CD8-positive, alpha-beta memory T cell (primary cell): ENCODE results near the gene PRDM16. TPM values are rescaled to one million over a fixed set of nuclear protein-coding genes. Genes with fewer than 3 reads are reported as not detected.

ENCODE experiments used
- CTCF ChIA-PET: fragments of 350-600 bp; sonication (Branson Sonifier 250); formaldehyde crosslinking; loops from one replicate; lab custom pipeline; 2021; ENCODE audit warnings: antibody characterized with exemption; lab: Charles Lee
- POLR2A ChIA-PET: fragments of 350-600 bp; sonication (Branson Sonifier 250); formaldehyde crosslinking; loops from one replicate; lab custom pipeline; 2021; ENCODE audit warnings: antibody characterized with exemption; lab: Charles Lee
- DNase-seq, 5 donors: peaks; one replicate each; pipeline versions ENCODE4 v3.0.0 to v3.0.0-alpha.2; 2020 to 2022; ENCODE audit warnings: mixed read lengths in 1 of 5
- H3K27ac ChIP-seq: one replicate; pipeline ENCODE4 v1.7.0; 2013; ENCODE audit warnings: low read depth, mild to moderate bottlenecking, low read length, moderate library complexity
- H3K27me3 ChIP-seq: 2 replicates; pipeline ENCODE4 v1.7.0; 2013; ENCODE audit warnings: low read length, mild to moderate bottlenecking; ENCODE audit not compliant: insufficient read depth, poor library complexity, severe bottlenecking
- H3K36me3 ChIP-seq: 2 replicates; pipeline ENCODE4 v1.7.0; 2013; ENCODE audit warnings: mild to moderate bottlenecking, low read length, moderate library complexity; ENCODE audit not compliant: insufficient read depth
- H3K4me1 ChIP-seq: 2 replicates; pipeline ENCODE4 v1.7.0; 2013; ENCODE audit warnings: mild to moderate bottlenecking, low read length, moderate library complexity; ENCODE audit not compliant: insufficient read depth
- H3K4me3 ChIP-seq: 2 replicates; pipeline ENCODE4 v1.7.0; 2013; ENCODE audit warnings: mild to moderate bottlenecking, low read length
- H3K9me3 ChIP-seq: 2 replicates; pipeline ENCODE4 v1.7.0; 2013; ENCODE audit warnings: mild to moderate bottlenecking, low read length
- H3K27ac Mint-ChIP-seq, 8 donors: one replicate each; pipeline ENCODE4 v1.8.0; 2020 to 2021; ENCODE audit warnings: mixed read lengths in 8 of 8, mild to moderate bottlenecking in 6 of 8, inconsistent platforms in 3 of 8, moderate library complexity in 3 of 8
- H3K27me3 Mint-ChIP-seq, 2 donors: one replicate each; pipeline ENCODE4 v1.8.0; 2020 to 2021; ENCODE audit warnings: mixed read lengths in 2 of 2, mild to moderate bottlenecking in 1 of 2, moderate library complexity in 1 of 2
- H3K36me3 Mint-ChIP-seq, 3 donors: one replicate each; pipeline ENCODE4 v1.8.0; 2020 to 2021; ENCODE audit warnings: mixed read lengths in 3 of 3, inconsistent platforms in 1 of 3, mild to moderate bottlenecking in 1 of 3
- H3K4me1 Mint-ChIP-seq, 3 donors: one replicate each; pipeline ENCODE4 v1.8.0; 2020 to 2021; ENCODE audit warnings: mixed read lengths in 3 of 3, inconsistent platforms in 1 of 3, mild to moderate bottlenecking in 1 of 3
- H3K4me3 Mint-ChIP-seq, 7 donors: one replicate each; pipeline ENCODE4 v1.8.0; 2020 to 2021; ENCODE audit warnings: mixed read lengths in 7 of 7, mild to moderate bottlenecking in 6 of 7, moderate library complexity in 4 of 7, inconsistent platforms in 2 of 7
- H3K9me3 Mint-ChIP-seq, 5 donors: one replicate each; pipeline ENCODE4 v1.8.0; 2020 to 2022; ENCODE audit warnings: mixed read lengths in 5 of 5, mild to moderate bottlenecking in 3 of 5, moderate library complexity in 2 of 5, inconsistent platforms in 1 of 5
- polyA plus RNA-seq: library from polyadenylated mRNA; unstranded; fragments of 300-500 nt; fragmentation: Illumina TruSeq; gene quantifications from one replicate; pipeline ENCODE4 v1.2.3, GENCODE V29; 2021
- total RNA-seq, 2 experiments: library from RNA; stranded (reverse); gene quantifications; one replicate each; pipeline ENCODE4 v1.2.3, GENCODE V29; 2021

PRDM16 gene
- total and polyA plus RNA-seq, 3 experiments from 2014 or later: not detected

GRCh38 chr1:3270403-3271245 is 201.6 kb downstream of the PRDM16 start:
- no peak overlapping the region for H3K27ac Mint-ChIP-seq
- H3K9me3 Mint-ChIP-seq: no peaks in the 10 kb centered on the region
- H3K36me3 Mint-ChIP-seq: no peaks in the 10 kb centered on the region
- H3K4me1 ChIP-seq: no peaks in the 10 kb centered on the region
- H3K9me3 ChIP-seq: no peaks in the 10 kb centered on the region
- H3K27me3 ChIP-seq: no peaks in the 10 kb centered on the region
- POLR2A ChIA-PET: no interaction called here
- DNase-seq: no peak
- H3K4me3 ChIP-seq: no peak overlapping the region
- H3K4me1 Mint-ChIP-seq: no peaks in the 10 kb centered on the region
- CTCF ChIA-PET: no interaction called here
- no peak overlapping the region for H3K27ac ChIP-seq
- H3K27me3 Mint-ChIP-seq: peaks cover 0 to 1% of the 10 kb centered on the region in 2 donors
- no peaks in the 10 kb centered on the region for H3K36me3 ChIP-seq
- no peak overlapping the region for H3K4me3 Mint-ChIP-seq

- Mint-ChIP-seq H3K27ac (no peak overlapping the region), H3K4me3 (no peak overlapping the region), H3K9me3 (no peaks in the 10 kb centered on the region), H3K4me1 (no peaks in the 10 kb centered on the region), H3K36me3 (no peaks in the 10 kb centered on the region), H3K27me3 (peaks cover 0 to 1% of the 10 kb centered on the region in 2 donors)
- no peak for DNase-seq
- no peaks in the 10 kb centered on the region for H3K27me3 ChIP-seq
- ChIA-PET POLR2A (no interaction called here), CTCF (no interaction called here)
- no peak overlapping the region for H3K27ac ChIP-seq
- H3K36me3 ChIP-seq: no peaks in the 10 kb centered on the region
- no peaks in the 10 kb centered on the region for H3K4me1 ChIP-seq
- no peak overlapping the region for H3K4me3 ChIP-seq
- H3K9me3 ChIP-seq: no peaks in the 10 kb centered on the region
Measured at GRCh38 chr1:3271866-3272265, 202.9 kb downstream of the PRDM16 start.

DNA sequence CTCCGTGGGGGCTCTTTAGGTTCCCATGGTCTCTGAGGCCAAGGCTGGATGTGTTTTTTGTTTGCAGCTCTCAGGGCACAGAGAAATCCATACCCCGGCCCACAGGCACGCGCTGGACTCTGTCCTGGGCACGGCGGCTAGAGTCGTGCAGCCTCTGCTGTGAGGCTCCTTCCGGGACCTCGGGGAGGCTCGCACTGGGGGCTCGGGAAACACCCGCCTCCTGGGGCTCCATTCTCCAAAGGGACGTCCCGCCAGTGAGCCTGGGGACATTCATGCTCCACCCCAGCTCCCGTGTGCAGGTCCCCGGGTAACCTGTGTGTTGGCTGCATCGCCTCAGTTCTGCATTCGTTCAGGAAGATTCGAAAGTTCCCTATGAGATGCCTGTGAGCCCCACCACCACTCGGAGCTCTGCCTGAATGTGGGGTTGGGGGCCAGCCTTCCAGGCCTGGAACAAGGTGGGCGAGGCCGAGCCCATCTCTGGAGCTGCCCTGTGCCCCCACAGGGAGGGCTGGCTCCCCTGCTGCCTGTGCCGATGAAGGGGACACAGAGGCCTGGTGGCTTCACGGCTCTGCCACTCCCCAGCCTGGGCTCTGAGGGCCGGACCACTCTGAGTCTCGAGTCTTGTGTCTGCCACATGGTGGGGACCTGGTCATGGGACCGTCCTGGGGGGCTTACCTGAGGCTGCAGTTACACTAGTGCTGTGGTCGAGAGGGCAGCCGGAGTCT is 203.5 kb downstream of the PRDM16 start:
- Histone ChIP-seq H3K27me3 (no peaks in the 10 kb centered on the region), H3K36me3 (no peaks in the 10 kb centered on the region), H3K9me3 (no peaks in the 10 kb centered on the region), H3K4me1 (no peaks in the 10 kb centered on the region), H3K4me3 (no peak overlapping the region), H3K27ac (no peak overlapping the region)
- Mint-ChIP-seq H3K4me1 (no peaks in the 10 kb centered on the region), H3K9me3 (no peaks in the 10 kb centered on the region), H3K36me3 (no peaks in the 10 kb centered on the region), H3K27ac (no peak overlapping the region), H3K4me3 (no peak overlapping the region), H3K27me3 (peaks cover 0 to 1% of the 10 kb centered on the region in 2 donors)
- DNase-seq: no peak
- ChIA-PET POLR2A (no interaction called here), CTCF (no interaction called here)

DNA sequence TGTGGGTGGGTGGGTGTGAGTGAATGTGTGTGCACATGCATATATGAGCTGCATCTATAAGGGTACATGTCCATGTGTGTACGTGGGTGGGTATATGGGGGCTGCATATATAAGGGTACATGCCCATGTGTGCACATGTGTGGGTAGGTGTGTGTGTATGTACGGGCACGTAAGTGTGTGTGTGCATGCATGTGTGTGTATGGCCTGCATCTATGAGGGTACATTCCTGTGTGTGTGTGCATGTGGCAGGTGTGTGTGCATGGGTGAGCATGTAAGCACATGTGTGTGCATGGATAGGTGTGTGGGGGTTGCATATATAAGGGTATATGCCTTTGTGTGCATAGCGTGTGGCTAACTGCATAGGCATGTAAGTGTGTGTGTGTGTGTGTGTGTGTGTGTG is 204.4 kb downstream of the PRDM16 start:
- no peaks in the 10 kb centered on the region for H3K9me3 ChIP-seq
- H3K4me3 Mint-ChIP-seq: no peak overlapping the region
- H3K9me3 Mint-ChIP-seq: no peaks in the 10 kb centered on the region
- no peak overlapping the region for H3K27ac ChIP-seq
- DNase-seq: no peak
- no peaks in the 10 kb centered on the region for H3K27me3 ChIP-seq
- H3K4me1 Mint-ChIP-seq: no peaks in the 10 kb centered on the region
- H3K36me3 ChIP-seq: no peaks in the 10 kb centered on the region
- H3K36me3 Mint-ChIP-seq: no peaks in the 10 kb centered on the region
- CTCF ChIA-PET: no interaction called here
- H3K27ac Mint-ChIP-seq: no peak overlapping the region
- peaks cover 0 to 1% of the 10 kb centered on the region in 2 donors for H3K27me3 Mint-ChIP-seq
- POLR2A ChIA-PET: no interaction called here
- H3K4me3 ChIP-seq: no peak overlapping the region
- H3K4me1 ChIP-seq: no peaks in the 10 kb centered on the region

- Histone ChIP-seq H3K9me3 (no peaks in the 10 kb centered on the region), H3K27ac (no peak overlapping the region), H3K27me3 (no peaks in the 10 kb centered on the region), H3K4me3 (no peak overlapping the region), H3K4me1 (no peaks in the 10 kb centered on the region), H3K36me3 (no peaks in the 10 kb centered on the region)
- ChIA-PET CTCF (no interaction called here), POLR2A (no interaction called here)
- Mint-ChIP-seq H3K4me1 (no peaks in the 10 kb centered on the region), H3K27me3 (no peaks in the 10 kb centered on the region), H3K9me3 (no peaks in the 10 kb centered on the region), H3K36me3 (no peaks in the 10 kb centered on the region), H3K27ac (no peak overlapping the region), H3K4me3 (no peak overlapping the region)
- no peak for DNase-seq
Measured at GRCh38 chr1:3274972-3275371, 206.0 kb downstream of the PRDM16 start.

GRCh38 chr1:3275471-3276340 is 206.7 kb downstream of the PRDM16 start:
- H3K27ac Mint-ChIP-seq: no peak overlapping the region
- H3K4me3 ChIP-seq: no peak overlapping the region
- H3K9me3 ChIP-seq: no peaks in the 10 kb centered on the region
- H3K27me3 Mint-ChIP-seq: no peaks in the 10 kb centered on the region
- DNase-seq: no peak
- H3K4me1 Mint-ChIP-seq: no peaks in the 10 kb centered on the region
- H3K27ac ChIP-seq: no peak overlapping the region
- H3K36me3 ChIP-seq: no peaks in the 10 kb centered on the region
- no peaks in the 10 kb centered on the region for H3K27me3 ChIP-seq
- no peak overlapping the region for H3K4me3 Mint-ChIP-seq
- ChIA-PET CTCF (no interaction called here), POLR2A (no interaction called here)
- no peaks in the 10 kb centered on the region for H3K36me3 Mint-ChIP-seq
- no peaks in the 10 kb centered on the region for H3K9me3 Mint-ChIP-seq
- H3K4me1 ChIP-seq: no peaks in the 10 kb centered on the region

- Histone ChIP-seq H3K36me3 (no peaks in the 10 kb centered on the region), H3K4me3 (no peak overlapping the region), H3K27ac (no peak overlapping the region), H3K27me3 (no peaks in the 10 kb centered on the region), H3K4me1 (no peaks in the 10 kb centered on the region), H3K9me3 (no peaks in the 10 kb centered on the region)
- Mint-ChIP-seq H3K36me3 (no peaks in the 10 kb centered on the region), H3K27ac (no peak overlapping the region), H3K27me3 (no peaks in the 10 kb centered on the region), H3K9me3 (no peaks in the 10 kb centered on the region), H3K4me3 (no peak overlapping the region), H3K4me1 (no peaks in the 10 kb centered on the region)
- DNase-seq: no peak
- ChIA-PET CTCF (no interaction called here), POLR2A (no interaction called here)
Measured at GRCh38 chr1:3276341-3276800, 207.4 kb downstream of the PRDM16 start.
